ENCODE measurements around the gene CXCR2.
A peak's percentile ranks its signal among the peaks of the same experiment; 100 is the strongest.

The CXCR2 gene

GRCh38 chr2:218186355-218186766 is 60.5 kb downstream of the CXCR2 start:
- no peaks in the 10 kb centered on the region for H3K36me3 ChIP-seq (ENCODE audit: insufficient read depth)
- TF ChIP-seq, protein P1, sequence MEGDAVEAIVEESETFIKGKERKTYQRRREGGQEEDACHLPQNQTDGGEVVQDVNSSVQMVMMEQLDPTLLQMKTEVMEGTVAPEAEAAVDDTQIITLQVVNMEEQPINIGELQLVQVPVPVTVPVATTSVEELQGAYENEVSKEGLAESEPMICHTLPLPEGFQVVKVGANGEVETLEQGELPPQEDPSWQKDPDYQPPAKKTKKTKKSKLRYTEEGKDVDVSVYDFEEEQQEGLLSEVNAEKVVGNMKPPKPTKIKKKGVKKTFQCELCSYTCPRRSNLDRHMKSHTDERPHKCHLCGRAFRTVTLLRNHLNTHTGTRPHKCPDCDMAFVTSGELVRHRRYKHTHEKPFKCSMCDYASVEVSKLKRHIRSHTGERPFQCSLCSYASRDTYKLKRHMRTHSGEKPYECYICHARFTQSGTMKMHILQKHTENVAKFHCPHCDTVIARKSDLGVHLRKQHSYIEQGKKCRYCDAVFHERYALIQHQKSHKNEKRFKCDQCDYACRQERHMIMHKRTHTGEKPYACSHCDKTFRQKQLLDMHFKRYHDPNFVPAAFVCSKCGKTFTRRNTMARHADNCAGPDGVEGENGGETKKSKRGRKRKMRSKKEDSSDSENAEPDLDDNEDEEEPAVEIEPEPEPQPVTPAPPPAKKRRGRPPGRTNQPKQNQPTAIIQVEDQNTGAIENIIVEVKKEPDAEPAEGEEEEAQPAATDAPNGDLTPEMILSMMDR (conservative IDR thresholded peaks at IDR 0.05; ENCODE audit: low read depth, low read length): peak; percentile 88
- no peaks in the 10 kb centered on the region for H3K27me3 ChIP-seq (ENCODE audit: insufficient read depth, low read depth)
- H3K79me2 ChIP-seq (ENCODE audit: insufficient read depth, low read depth): no peaks in the 10 kb centered on the region
- H3K4me3 ChIP-seq (IDR thresholded peaks at IDR 0.05; ENCODE audit: insufficient read depth, low read depth, low read length): no peak overlapping the region
- peak overlapping the region; percentile 82 for H2AFZ ChIP-seq (ENCODE audit: low read depth)
- no peaks in the 10 kb centered on the region for H4K20me1 ChIP-seq (ENCODE audit: insufficient read depth)
- H3K27ac ChIP-seq: no peak overlapping the region
- H3K4me2 ChIP-seq: no peak overlapping the region
- H3K4me1 ChIP-seq (ENCODE audit: low read depth, poor library complexity, severe bottlenecking): peaks cover 5% of the 10 kb centered on the region
- no peak overlapping the region for H3K9ac ChIP-seq

Data from KMS-11 (cell line).